H9 (cell line): Measurements from ENCODE around the gene SDK1. TPM values are rescaled to one million over a fixed set of nuclear protein-coding genes. Genes with fewer than 3 reads are reported as not detected.

Experiments used
- DNase-seq: peaks from one replicate; pipeline ENCODE4 v3.0.0-alpha.2; 2017
- H2AFZ ChIP-seq: one replicate; pipeline ENCODE4 v1.6.1; 2013; ENCODE audit warnings: mild to moderate bottlenecking, low read length, control low read depth, moderate library complexity
- H2AK5ac ChIP-seq: 2 replicates; pipeline ENCODE4 v1.6.1; 2013; ENCODE audit warnings: low read length, control low read depth, mixed read lengths; ENCODE audit not compliant: insufficient read length
- H2BK120ac ChIP-seq: one replicate; pipeline ENCODE4 v1.6.1; 2013; ENCODE audit warnings: low read depth, mild to moderate bottlenecking, low read length, control low read depth, inconsistent platforms; ENCODE audit not compliant: poor library complexity, severe bottlenecking
- H2BK12ac ChIP-seq: 2 replicates; pipeline ENCODE4 v1.6.1; 2013; ENCODE audit warnings: low read length, control low read depth, mixed read lengths, low read depth; ENCODE audit not compliant: insufficient read length
- H2BK15ac ChIP-seq: 2 replicates; pipeline ENCODE4 v1.6.1; 2013; ENCODE audit warnings: low read depth, low read length, control low read depth
- H2BK20ac ChIP-seq: one replicate; pipeline ENCODE4 v1.6.1; 2013; ENCODE audit warnings: low read depth, mild to moderate bottlenecking, low read length, control low read depth, inconsistent platforms; ENCODE audit not compliant: poor library complexity, severe bottlenecking
- H2BK5ac ChIP-seq: 2 replicates; pipeline ENCODE4 v1.6.1; 2013; ENCODE audit warnings: low read length, control low read depth, mixed read lengths; ENCODE audit not compliant: insufficient read length
- H3K14ac ChIP-seq: 2 replicates; pipeline ENCODE4 v1.6.1; 2013; ENCODE audit warnings: low read length, control low read depth; ENCODE audit not compliant: insufficient read depth
- H3K18ac ChIP-seq: 2 replicates; pipeline ENCODE4 v1.6.1; 2013; ENCODE audit warnings: low read depth, mild to moderate bottlenecking, mixed read lengths, low read length, control low read depth; ENCODE audit not compliant: insufficient read length
- H3K23ac ChIP-seq: 2 replicates; pipeline ENCODE4 v1.6.1; 2013; ENCODE audit warnings: low read length, control low read depth, mixed read lengths, low read depth; ENCODE audit not compliant: insufficient read length
- H3K23me2 ChIP-seq: 2 replicates; pipeline ENCODE4 v1.6.1; 2013; ENCODE audit warnings: low read depth, mild to moderate bottlenecking, mixed read lengths, low read length, control low read depth; ENCODE audit not compliant: insufficient read length, poor library complexity, severe bottlenecking
- H3K27ac ChIP-seq: 2 replicates; pipeline ENCODE4 v1.5.1; 2013; ENCODE audit warnings: low read length, control low read depth, mixed read lengths, low read depth; ENCODE audit not compliant: insufficient read length
- H3K27me3 ChIP-seq: 2 replicates; pipeline ENCODE4 v1.6.1; 2013; ENCODE audit warnings: low read length, control low read depth, inconsistent platforms; ENCODE audit not compliant: insufficient read depth
- H3K4ac ChIP-seq: 2 replicates; pipeline ENCODE4 v1.6.1; 2013; ENCODE audit warnings: low read depth, mild to moderate bottlenecking, control low read depth, inconsistent platforms, low read length, moderate library complexity
- H3K4me1 ChIP-seq: 2 replicates; pipeline ENCODE4 v1.6.1; 2013; ENCODE audit warnings: low read length, control low read depth, inconsistent platforms; ENCODE audit not compliant: insufficient read depth
- H3K4me2 ChIP-seq: 2 replicates; pipeline ENCODE4 v1.6.1; 2013; ENCODE audit warnings: low read length, control low read depth, mixed read lengths; ENCODE audit not compliant: insufficient read length, insufficient read depth
- H3K56ac ChIP-seq: 2 replicates; pipeline ENCODE4 v1.6.1; 2013; ENCODE audit warnings: low read depth, mild to moderate bottlenecking, mixed read lengths, low read length, control low read depth; ENCODE audit not compliant: insufficient read length
- H3K79me1 ChIP-seq: 2 replicates; pipeline ENCODE4 v1.6.1; 2013; ENCODE audit warnings: low read depth, mild to moderate bottlenecking, moderate library complexity, low read length, control low read depth, inconsistent platforms; ENCODE audit not compliant: insufficient read depth, poor library complexity, severe bottlenecking
- H3K79me2 ChIP-seq: 2 replicates; pipeline ENCODE4 v1.6.1; 2013; ENCODE audit warnings: low read length, control low read depth, inconsistent platforms; ENCODE audit not compliant: insufficient read depth
- H3K9ac ChIP-seq: 2 replicates; pipeline ENCODE4 v1.6.1; 2013; ENCODE audit warnings: low read length, control low read depth, mixed read lengths; ENCODE audit not compliant: insufficient read length; ENCODE audit errors: extremely low read depth
- H3K9me3 ChIP-seq: one replicate; pipeline ENCODE4 v1.6.1; 2013; ENCODE audit warnings: low read depth, low read length, inconsistent platforms; ENCODE audit not compliant: control insufficient read depth
- H3T11ph ChIP-seq: one replicate; pipeline ENCODE4 v1.6.1; 2013; ENCODE audit warnings: mild to moderate bottlenecking, low read length, control low read depth, inconsistent platforms
- H4K20me1 ChIP-seq: one replicate; pipeline ENCODE4 v1.6.1; 2013; ENCODE audit not compliant: control insufficient read depth, insufficient read length, insufficient read depth
- H4K5ac ChIP-seq: 2 replicates; pipeline ENCODE4 v1.6.1; 2013; ENCODE audit warnings: low read depth, mild to moderate bottlenecking, mixed read lengths, low read length, control low read depth; ENCODE audit not compliant: insufficient read length
- H4K8ac ChIP-seq: replicated peaks from 2 replicates; pipeline ENCODE4 v1.6.1; 2013; ENCODE audit warnings: low read length, control low read depth, mixed read lengths, low read depth; ENCODE audit not compliant: insufficient read length
- H4K91ac ChIP-seq: 2 replicates; pipeline ENCODE4 v1.6.1; 2013; ENCODE audit warnings: low read depth, mild to moderate bottlenecking, moderate library complexity, mixed read lengths, low read length, control low read depth; ENCODE audit not compliant: insufficient read length
- H3K27ac Mint-ChIP-seq, 3 experiments: 2 replicates in 2 of 3; 3 replicates in 1 of 3; pipeline ENCODE4 v1.8.0; 2020 to 2021; ENCODE audit warnings: mixed read lengths in 3 of 3, mild to moderate bottlenecking in 1 of 3, moderate library complexity in 1 of 3
- H3K27me3 Mint-ChIP-seq: 2 replicates; pipeline ENCODE4 v1.8.0; 2021; ENCODE audit warnings: low read depth, mild to moderate bottlenecking, moderate library complexity, mixed read lengths
- H3K36me3 Mint-ChIP-seq, 3 experiments: 2 replicates in 2 of 3; 3 replicates in 1 of 3; pipeline ENCODE4 v1.8.0; 2020 to 2021; ENCODE audit warnings: low read depth in 3 of 3, mixed read lengths in 3 of 3; ENCODE audit not compliant: insufficient read depth in 1 of 3
- H3K4me1 Mint-ChIP-seq, 2 experiments: 2 replicates each; pipeline ENCODE4 v1.8.0; 2020; ENCODE audit warnings: mixed read lengths in 2 of 2
- H3K4me3 Mint-ChIP-seq, 2 experiments: 2 replicates in 1 of 2; 3 replicates in 1 of 2; pipeline ENCODE4 v1.8.0; 2020 to 2021; ENCODE audit warnings: mild to moderate bottlenecking in 2 of 2, mixed read lengths in 2 of 2, moderate library complexity in 1 of 2
- H3K9me3 Mint-ChIP-seq, 2 experiments: 2 replicates in 1 of 2; 3 replicates in 1 of 2; pipeline ENCODE4 v1.8.0; 2020; ENCODE audit warnings: mild to moderate bottlenecking in 2 of 2, mixed read lengths in 2 of 2, moderate library complexity in 1 of 2
- WGBS: extraction: QIAGEN DNeasy Blood & Tissue Kit; methylation state at CpG from one replicate; pipeline ENCODE4 v1.1.7; 2013; ENCODE audit warnings: missing lambda C conversion rate, low lambda C conversion rate, mixed read lengths; ENCODE audit not compliant: insufficient read length; ENCODE audit errors: extremely low coverage; 5-methylcytosine and 5-hydroxymethylcytosine counted together
- total RNA-seq: library from RNA; stranded (reverse); gene quantifications from 2 replicates; pipeline ENCODE4 v1.2.1, GENCODE V29; 2021
- TF ChIP-seq, protein P1 (sequence below): fragments of 200-600 bp; sonication (generic); conservative IDR thresholded peaks from 3 replicates; pipeline ENCODE4 v1.8.0; 2021; ENCODE audit warnings: antibody characterized with exemption, mild to moderate bottlenecking

Gene SDK1
- total RNA-seq, 1 experiment from 2014 or later, result 8.7 TPM

DNA sequence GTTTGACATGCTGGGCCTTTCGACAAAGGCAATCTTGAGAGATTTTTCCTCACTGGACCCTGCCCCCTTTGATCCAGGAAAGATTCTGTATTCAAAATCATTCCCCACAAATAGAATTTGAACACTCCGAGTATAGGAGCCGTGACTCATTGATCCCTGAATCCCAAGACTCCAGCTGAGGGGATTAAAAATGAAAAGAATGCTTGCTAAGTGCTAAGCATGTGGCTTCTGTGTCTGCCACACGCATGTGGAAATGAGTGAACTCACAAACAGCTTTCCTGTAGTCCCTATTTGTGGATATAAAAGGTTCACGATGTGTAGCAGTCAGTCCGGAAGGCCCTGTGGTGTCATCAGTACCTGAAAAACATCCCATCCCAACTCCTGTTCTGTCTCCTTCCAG, 674.3 kb downstream of the SDK1 start:
- no peak overlapping the region for H3K18ac ChIP-seq
- no peak overlapping the region for H2BK5ac ChIP-seq
- H3K56ac ChIP-seq, result no peak overlapping the region
- H3K9me3 ChIP-seq, result no peaks in the 10 kb centered on the region
- H3K23me2 ChIP-seq, result no peaks in the 10 kb centered on the region
- no peaks in the 10 kb centered on the region for H3K79me1 ChIP-seq
- no peak overlapping the region for H2BK20ac ChIP-seq
- H3K23ac ChIP-seq, result no peak overlapping the region
- no peak overlapping the region for H2BK12ac ChIP-seq
- H4K8ac ChIP-seq, result no peak overlapping the region
- H2BK15ac ChIP-seq, result no peak overlapping the region
- TF ChIP-seq, protein P1, sequence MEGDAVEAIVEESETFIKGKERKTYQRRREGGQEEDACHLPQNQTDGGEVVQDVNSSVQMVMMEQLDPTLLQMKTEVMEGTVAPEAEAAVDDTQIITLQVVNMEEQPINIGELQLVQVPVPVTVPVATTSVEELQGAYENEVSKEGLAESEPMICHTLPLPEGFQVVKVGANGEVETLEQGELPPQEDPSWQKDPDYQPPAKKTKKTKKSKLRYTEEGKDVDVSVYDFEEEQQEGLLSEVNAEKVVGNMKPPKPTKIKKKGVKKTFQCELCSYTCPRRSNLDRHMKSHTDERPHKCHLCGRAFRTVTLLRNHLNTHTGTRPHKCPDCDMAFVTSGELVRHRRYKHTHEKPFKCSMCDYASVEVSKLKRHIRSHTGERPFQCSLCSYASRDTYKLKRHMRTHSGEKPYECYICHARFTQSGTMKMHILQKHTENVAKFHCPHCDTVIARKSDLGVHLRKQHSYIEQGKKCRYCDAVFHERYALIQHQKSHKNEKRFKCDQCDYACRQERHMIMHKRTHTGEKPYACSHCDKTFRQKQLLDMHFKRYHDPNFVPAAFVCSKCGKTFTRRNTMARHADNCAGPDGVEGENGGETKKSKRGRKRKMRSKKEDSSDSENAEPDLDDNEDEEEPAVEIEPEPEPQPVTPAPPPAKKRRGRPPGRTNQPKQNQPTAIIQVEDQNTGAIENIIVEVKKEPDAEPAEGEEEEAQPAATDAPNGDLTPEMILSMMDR, result no peak
- H2AFZ ChIP-seq, result no peak overlapping the region
- H3K4me1 Mint-ChIP-seq, result peaks cover 24 to 27% of the 10 kb centered on the region in 2 experiments
- H4K91ac ChIP-seq, result no peak overlapping the region
- H3K14ac ChIP-seq, result no peak overlapping the region
- no CpG with 5 or more reads among the region's 6 CpGs for WGBS
- H3K9ac ChIP-seq, result no peak overlapping the region
- no peak for DNase-seq
- H3K4ac ChIP-seq, result no peak overlapping the region
- H2AK5ac ChIP-seq, result no peak overlapping the region
- H3K27me3 ChIP-seq, result no peaks in the 10 kb centered on the region
- peaks cover 10 to 21% (median 13%) of the 10 kb centered on the region in 3 experiments for H3K36me3 Mint-ChIP-seq
- no peaks in the 10 kb centered on the region for H3K79me2 ChIP-seq
- H3K9me3 Mint-ChIP-seq, result peaks cover 2 to 14% of the 10 kb centered on the region in 2 experiments; a peak in 3 of 5 replicates
- no peak overlapping the region for H3K27ac ChIP-seq
- no peak overlapping the region for H2BK120ac ChIP-seq
- H3K4me1 ChIP-seq, result peaks cover 3% of the 10 kb centered on the region; the same call in 1 of the 2 replicates
- no peaks in the 10 kb centered on the region for H3K27me3 Mint-ChIP-seq
- no peak overlapping the region for H3K4me2 ChIP-seq
- H3T11ph ChIP-seq, result no peak overlapping the region
- no peaks in the 10 kb centered on the region for H4K20me1 ChIP-seq
- H3K4me3 Mint-ChIP-seq, result no peak overlapping the region
- H4K5ac ChIP-seq, result no peak overlapping the region
- H3K27ac Mint-ChIP-seq, result no peak overlapping the region; a peak in 1 of 7 replicates
